Progenitor cell of endocrine pancreas (in vitro differentiated cells): Measurements from ENCODE around the gene INHA. TPM values are rescaled to one million over a fixed set of nuclear protein-coding genes. Genes with fewer than 3 reads are reported as not detected.
A peak's percentile ranks its signal among the peaks of the same experiment; 100 is the strongest.

ENCODE experiments used
- DNase-seq: peaks from one replicate; pipeline ENCODE4 v3.0.0; 2021; ENCODE audit warnings: low spot score; ENCODE audit not compliant: unreplicated experiment
- H3K27ac Mint-ChIP-seq: 2 replicates; pipeline ENCODE4 v1.8.0; 2021; ENCODE audit warnings: mild to moderate bottlenecking, moderate library complexity, mixed read lengths
- H3K27me3 Mint-ChIP-seq: 2 replicates; pipeline ENCODE4 v1.8.0; 2021; ENCODE audit warnings: mixed read lengths
- H3K36me3 Mint-ChIP-seq: 2 replicates; pipeline ENCODE4 v1.8.0; 2022; ENCODE audit warnings: mixed read lengths; ENCODE audit not compliant: insufficient read depth
- H3K4me1 Mint-ChIP-seq: 2 replicates; pipeline ENCODE4 v1.8.0; 2021; ENCODE audit warnings: low read depth, mixed read lengths
- H3K4me3 Mint-ChIP-seq: 2 replicates; pipeline ENCODE4 v1.8.0; 2021; ENCODE audit warnings: low read depth, mild to moderate bottlenecking, moderate library complexity, mixed read lengths
- H3K9me3 Mint-ChIP-seq: 2 replicates; pipeline ENCODE4 v1.8.0; 2021; ENCODE audit warnings: low read depth, mixed read lengths
- total RNA-seq: library from RNA; stranded (reverse); gene quantifications from 2 replicates; pipeline ENCODE4 v1.2.1, GENCODE V29; 2021
- TF ChIP-seq, protein P1 (sequence below): fragments of 200-600 bp; sonication (generic); IDR thresholded peaks from one replicate; pipeline ENCODE4 v1.5.0; 2021; ENCODE audit warnings: antibody characterized with exemption, mild to moderate bottlenecking; ENCODE audit not compliant: unreplicated experiment

The INHA gene
- total RNA-seq, 1 donor from 2014 or later, result 1.7 TPM

DNA sequence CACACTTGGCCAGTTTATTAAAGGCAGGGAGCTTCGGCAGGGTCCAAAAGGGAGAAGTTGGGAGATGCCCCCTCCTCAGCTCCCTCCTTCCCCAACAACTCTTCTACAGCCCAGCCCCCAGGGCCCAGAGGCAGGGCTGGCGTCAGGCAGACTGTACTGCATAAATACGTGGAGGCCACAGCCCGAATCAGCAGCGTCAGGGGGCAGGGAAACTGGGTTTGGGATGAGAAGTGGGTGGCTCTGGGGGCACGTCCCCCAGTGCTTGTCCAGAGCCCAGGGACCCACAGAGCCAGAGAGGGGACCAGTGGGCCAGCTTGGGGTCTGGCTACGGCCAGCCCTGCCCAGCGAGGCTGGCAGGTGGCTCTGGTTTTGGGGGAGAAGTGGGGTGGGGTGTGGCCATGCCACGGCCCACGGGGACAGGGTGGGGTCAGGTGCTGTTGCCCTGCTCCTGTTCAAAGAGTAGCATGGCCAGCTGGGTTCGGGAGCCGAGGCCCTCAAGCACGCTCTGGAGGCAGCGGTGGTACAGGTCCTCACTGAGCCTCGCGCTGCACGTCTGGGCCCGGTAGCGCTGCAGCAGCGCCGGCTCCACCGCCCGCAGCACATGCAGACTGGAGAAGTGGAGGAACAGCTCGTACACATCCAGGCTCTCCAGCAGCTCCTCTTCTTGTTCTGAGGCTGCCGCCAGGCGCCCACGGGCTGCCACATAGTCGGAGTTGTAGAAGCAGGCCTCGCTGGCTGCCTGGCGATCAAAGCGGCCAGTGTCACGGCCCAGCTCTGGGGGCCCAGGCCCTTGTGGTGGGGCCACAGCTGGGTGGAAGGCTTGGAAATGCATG lies 32.9 kb upstream of the INHA start:
- Mint-ChIP-seq H3K27ac (no peak overlapping the region), H3K9me3 (no peaks in the 10 kb centered on the region), H3K27me3 (peaks cover 3% of the 10 kb centered on the region), H3K36me3 (peaks cover 11% of the 10 kb centered on the region), H3K4me3 (no peak overlapping the region), H3K4me1 (peaks cover 12% of the 10 kb centered on the region)
- TF ChIP-seq, protein P1, sequence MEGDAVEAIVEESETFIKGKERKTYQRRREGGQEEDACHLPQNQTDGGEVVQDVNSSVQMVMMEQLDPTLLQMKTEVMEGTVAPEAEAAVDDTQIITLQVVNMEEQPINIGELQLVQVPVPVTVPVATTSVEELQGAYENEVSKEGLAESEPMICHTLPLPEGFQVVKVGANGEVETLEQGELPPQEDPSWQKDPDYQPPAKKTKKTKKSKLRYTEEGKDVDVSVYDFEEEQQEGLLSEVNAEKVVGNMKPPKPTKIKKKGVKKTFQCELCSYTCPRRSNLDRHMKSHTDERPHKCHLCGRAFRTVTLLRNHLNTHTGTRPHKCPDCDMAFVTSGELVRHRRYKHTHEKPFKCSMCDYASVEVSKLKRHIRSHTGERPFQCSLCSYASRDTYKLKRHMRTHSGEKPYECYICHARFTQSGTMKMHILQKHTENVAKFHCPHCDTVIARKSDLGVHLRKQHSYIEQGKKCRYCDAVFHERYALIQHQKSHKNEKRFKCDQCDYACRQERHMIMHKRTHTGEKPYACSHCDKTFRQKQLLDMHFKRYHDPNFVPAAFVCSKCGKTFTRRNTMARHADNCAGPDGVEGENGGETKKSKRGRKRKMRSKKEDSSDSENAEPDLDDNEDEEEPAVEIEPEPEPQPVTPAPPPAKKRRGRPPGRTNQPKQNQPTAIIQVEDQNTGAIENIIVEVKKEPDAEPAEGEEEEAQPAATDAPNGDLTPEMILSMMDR, result no peak
- no peak for DNase-seq

DNA sequence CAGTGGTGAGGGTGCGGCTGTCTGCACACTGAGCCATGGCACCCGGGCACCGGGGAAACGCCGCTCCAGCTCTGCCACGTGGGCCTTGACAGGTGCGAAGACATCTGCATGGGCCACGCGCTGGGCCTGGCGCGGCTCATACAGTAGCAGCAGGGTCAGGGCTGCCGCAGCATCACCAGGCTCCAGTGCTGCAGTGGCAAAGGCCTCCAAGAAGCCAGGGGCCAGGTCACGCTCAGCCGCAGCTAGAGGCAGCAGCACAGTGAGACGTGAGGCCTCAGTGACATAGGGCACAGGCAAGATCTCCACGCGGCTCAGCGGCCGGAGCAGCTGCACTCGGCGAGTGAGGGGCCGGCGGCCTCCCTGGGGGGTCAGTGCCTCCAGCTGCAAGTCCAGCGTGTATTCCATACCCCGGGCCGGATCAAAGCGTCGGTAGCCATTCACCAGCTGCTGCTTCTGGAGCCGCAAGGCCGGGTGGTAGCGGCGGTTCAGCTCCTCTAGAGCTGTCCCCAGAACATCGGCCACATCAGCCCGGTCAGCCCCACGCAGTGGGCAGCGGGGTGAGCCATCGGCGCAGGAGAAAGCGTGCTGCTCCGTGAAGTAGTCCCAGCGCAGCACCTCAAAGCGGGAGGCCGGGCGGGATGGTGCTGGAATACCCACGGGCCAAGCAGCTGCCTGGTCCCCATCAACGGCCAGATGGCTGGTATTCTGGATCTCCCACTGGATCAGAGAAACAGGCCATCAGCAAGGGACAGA lies 32.0 kb upstream of the INHA start:
- TF ChIP-seq, protein P1, result no peak

GRCh38 chr2:219540784-219541504 lies 31.2 kb upstream of the INHA start:
- Mint-ChIP-seq H3K4me3 (no peak overlapping the region), H3K27me3 (peaks cover 13% of the 10 kb centered on the region), H3K27ac (no peak overlapping the region), H3K4me1 (peaks cover 19% of the 10 kb centered on the region), H3K36me3 (peaks cover 11% of the 10 kb centered on the region), H3K9me3 (no peaks in the 10 kb centered on the region)
- DNase-seq, result no peak
- TF ChIP-seq, protein P1, result no peak

More for the DNA sequence above, 32.0 kb upstream of the INHA start:
- DNase-seq, result no peak
- Mint-ChIP-seq H3K9me3 (no peaks in the 10 kb centered on the region), H3K36me3 (peaks cover 11% of the 10 kb centered on the region), H3K27me3 (peaks cover 11% of the 10 kb centered on the region), H3K4me3 (no peak overlapping the region), H3K4me1 (peaks cover 19% of the 10 kb centered on the region), H3K27ac (no peak overlapping the region)

DNA sequence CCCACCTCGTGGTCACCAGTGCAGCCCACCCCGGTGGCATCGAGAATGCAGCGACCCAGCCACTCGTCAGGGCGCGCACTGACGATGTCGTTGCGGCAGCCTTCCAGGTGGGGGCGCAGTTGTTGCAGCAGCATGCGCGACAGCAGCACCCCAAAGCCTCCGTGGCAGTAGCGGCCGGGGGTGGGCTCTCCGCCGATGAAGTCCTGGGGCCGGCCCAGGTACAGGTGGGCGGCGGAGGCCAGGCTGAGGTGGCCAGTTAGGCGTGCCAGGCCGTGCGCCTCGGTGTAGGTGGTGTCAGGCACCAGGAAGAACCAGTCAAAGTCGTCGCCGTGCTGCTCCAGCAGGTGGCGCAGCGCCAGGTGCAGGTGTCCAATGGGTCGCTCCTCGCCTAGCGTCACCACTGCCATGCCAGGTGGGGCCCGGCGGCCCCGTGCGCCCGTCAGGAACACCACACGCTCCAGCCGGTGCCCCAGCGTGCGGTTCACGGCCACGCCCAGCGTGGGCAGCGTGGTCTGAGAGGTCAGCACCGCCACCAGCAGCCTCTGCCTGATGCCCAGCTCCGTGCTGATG lies 30.4 kb upstream of the INHA start:
- peaks cover 13% of the 10 kb centered on the region for H3K36me3 Mint-ChIP-seq
- H3K27ac Mint-ChIP-seq, result peak overlapping the region; percentile 84
- no peaks in the 10 kb centered on the region for H3K9me3 Mint-ChIP-seq
- TF ChIP-seq, protein P1, result peak; percentile 99
- peak; percentile 90 for DNase-seq
- H3K4me3 Mint-ChIP-seq, result peak overlapping the region; percentile 88
- peaks cover 19% of the 10 kb centered on the region for H3K27me3 Mint-ChIP-seq
- H3K4me1 Mint-ChIP-seq, result peaks cover 19% of the 10 kb centered on the region
